Glutamatergic neuron (in vitro differentiated cells): ENCODE results near the gene ZNF385A. TPM values are rescaled to one million over a fixed set of nuclear protein-coding genes. Genes with fewer than 3 reads are reported as not detected.

Experiments used
- DNase-seq: peaks from one replicate; pipeline ENCODE4 v3.0.0; 2022
- H3K27ac Mint-ChIP-seq: one replicate; pipeline ENCODE4 v1.8.0; 2020; ENCODE audit warnings: mild to moderate bottlenecking, mixed read lengths, inconsistent platforms; ENCODE audit not compliant: unreplicated experiment
- H3K27me3 Mint-ChIP-seq: one replicate; pipeline ENCODE4 v1.8.0; 2020; ENCODE audit warnings: mild to moderate bottlenecking, moderate library complexity, mixed read lengths, inconsistent platforms; ENCODE audit not compliant: unreplicated experiment
- H3K36me3 Mint-ChIP-seq: one replicate; pipeline ENCODE4 v1.8.0; 2020; ENCODE audit warnings: mild to moderate bottlenecking, mixed read lengths, inconsistent platforms; ENCODE audit not compliant: unreplicated experiment
- H3K4me1 Mint-ChIP-seq: one replicate; pipeline ENCODE4 v1.8.0; 2020; ENCODE audit warnings: mild to moderate bottlenecking, low read depth, mixed read lengths, inconsistent platforms; ENCODE audit not compliant: unreplicated experiment
- H3K4me3 Mint-ChIP-seq: one replicate; pipeline ENCODE4 v1.8.0; 2020; ENCODE audit warnings: mild to moderate bottlenecking, mixed read lengths, inconsistent platforms; ENCODE audit not compliant: unreplicated experiment
- H3K9me3 Mint-ChIP-seq: one replicate; pipeline ENCODE4 v1.8.0; 2020; ENCODE audit warnings: mild to moderate bottlenecking, moderate library complexity, mixed read lengths, inconsistent platforms; ENCODE audit not compliant: unreplicated experiment
- total RNA-seq: library from RNA; stranded (reverse); fragmentation: NEBNext Ultra II Directional; extraction: Animal tissue kit (Norgen Biotek cat#: 25700); gene quantifications from one replicate; pipeline ENCODE4 v1.2.1, GENCODE V29; 2021; ENCODE audit not compliant: unreplicated experiment
- TF ChIP-seq, protein P1 (sequence below): fragments of 200-600 bp; sonication (generic); IDR thresholded peaks from one replicate; pipeline ENCODE4 v1.5.0; 2021; ENCODE audit not compliant: partially characterized antibody, unreplicated experiment

Gene ZNF385A
- total RNA-seq, 1 donor from 2014 or later: 26.6 TPM

DNA sequence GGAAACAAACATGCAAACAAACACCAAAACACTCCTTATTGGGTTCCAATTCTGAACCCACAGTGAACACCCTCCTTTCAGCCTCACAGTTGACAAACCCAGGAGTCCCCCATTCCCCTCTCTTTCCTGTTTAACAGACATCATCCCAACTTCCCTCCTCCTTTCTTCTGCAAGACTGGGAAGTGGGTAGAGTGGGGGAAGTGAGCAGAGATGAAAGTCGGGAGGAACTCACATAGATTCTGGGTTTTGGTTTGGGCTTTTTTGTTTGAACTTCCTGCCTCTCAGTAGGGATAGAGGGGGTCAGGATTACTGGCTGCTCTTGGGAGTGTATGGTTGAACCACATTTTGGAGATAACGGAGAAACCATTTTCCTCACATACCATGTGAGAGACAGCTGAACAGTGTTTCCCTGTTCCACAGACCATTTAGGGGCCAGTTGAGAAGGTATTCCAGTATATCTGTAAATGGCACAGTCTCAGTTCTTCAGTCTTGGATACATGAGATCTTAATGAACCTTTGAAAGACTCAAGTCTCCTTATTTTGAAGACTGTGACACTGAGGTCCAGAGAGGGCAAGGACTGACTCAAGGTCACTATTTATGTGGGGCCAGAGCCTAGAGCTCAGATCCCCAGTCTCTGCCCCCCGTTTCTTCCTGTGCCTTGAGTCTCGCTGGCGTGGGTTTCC, 16.4 kb downstream of the ZNF385A start:
- TF ChIP-seq, protein P1, sequence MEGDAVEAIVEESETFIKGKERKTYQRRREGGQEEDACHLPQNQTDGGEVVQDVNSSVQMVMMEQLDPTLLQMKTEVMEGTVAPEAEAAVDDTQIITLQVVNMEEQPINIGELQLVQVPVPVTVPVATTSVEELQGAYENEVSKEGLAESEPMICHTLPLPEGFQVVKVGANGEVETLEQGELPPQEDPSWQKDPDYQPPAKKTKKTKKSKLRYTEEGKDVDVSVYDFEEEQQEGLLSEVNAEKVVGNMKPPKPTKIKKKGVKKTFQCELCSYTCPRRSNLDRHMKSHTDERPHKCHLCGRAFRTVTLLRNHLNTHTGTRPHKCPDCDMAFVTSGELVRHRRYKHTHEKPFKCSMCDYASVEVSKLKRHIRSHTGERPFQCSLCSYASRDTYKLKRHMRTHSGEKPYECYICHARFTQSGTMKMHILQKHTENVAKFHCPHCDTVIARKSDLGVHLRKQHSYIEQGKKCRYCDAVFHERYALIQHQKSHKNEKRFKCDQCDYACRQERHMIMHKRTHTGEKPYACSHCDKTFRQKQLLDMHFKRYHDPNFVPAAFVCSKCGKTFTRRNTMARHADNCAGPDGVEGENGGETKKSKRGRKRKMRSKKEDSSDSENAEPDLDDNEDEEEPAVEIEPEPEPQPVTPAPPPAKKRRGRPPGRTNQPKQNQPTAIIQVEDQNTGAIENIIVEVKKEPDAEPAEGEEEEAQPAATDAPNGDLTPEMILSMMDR: no peak
- Mint-ChIP-seq H3K9me3 (peaks cover 2% of the 10 kb centered on the region), H3K36me3 (no peaks in the 10 kb centered on the region), H3K27me3 (peaks cover 5% of the 10 kb centered on the region), H3K4me3 (peak overlapping the region; percentile 70), H3K27ac (no peak overlapping the region), H3K4me1 (peaks cover 12% of the 10 kb centered on the region)
- DNase-seq: no peak

DNA sequence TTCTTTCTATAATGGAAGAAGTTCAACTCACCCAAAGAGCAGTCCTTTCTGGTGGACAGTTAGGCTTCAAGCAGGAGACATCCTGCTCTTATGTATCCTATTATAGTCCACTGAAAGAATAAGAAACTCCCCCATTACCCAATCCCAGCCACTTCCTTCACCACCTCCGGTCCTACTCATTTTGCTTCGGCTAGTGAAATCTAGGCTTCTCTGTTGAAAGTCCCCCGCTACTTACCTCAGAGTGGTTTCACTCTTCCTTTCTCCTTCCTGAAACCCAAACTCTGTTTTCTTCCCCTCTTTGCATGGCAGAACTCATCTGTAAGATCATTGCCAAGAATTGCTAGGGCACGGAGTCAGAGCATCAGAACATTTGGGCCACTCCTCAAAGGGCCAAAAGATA, 20.1 kb downstream of the ZNF385A start, which contains the start of gene GPR84:
TSS of gene GPR84 (minus strand) at position 74 of the 400 bp plus-strand sequence. CDS start 635 bp downstream, outside the sequence.
- Mint-ChIP-seq H3K36me3 (no peaks in the 10 kb centered on the region), H3K4me3 (no peak within 1 kb of the TSS), H3K9me3 (peaks cover 3% of the 10 kb centered on the region), H3K4me1 (peaks cover 15% of the 10 kb centered on the region), H3K27ac (no peak within 1 kb of the TSS), H3K27me3 (peaks cover 5% of the 10 kb centered on the region)
- TF ChIP-seq, protein P1: no peak
- DNase-seq: no peak

- DNase-seq: no peak
Measured at GRCh38 chr12:54363618-54364017, 20.9 kb downstream of the ZNF385A start.

DNA sequence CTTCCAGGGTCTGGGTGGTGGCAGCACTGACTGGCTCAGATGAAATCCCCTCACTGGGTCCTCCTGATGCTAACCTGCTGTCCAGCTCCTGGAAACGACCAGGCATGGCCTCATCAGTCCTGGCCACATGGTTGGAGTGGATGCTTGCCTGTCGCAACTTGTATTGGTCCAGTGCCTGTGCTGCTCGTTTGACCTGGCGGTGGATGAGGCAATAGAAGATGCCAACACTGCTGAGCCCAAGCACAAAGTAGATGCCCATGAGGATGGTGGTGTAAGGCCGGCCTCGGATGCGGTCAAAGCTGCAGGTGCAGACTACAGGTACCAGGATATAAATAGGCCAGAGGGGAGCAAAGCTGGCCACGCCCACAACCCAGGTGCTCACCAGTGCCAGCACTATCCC, 21.5 kb downstream of the ZNF385A start:
- TF ChIP-seq, protein P1: no peak
- Mint-ChIP-seq H3K4me1 (peaks cover 7% of the 10 kb centered on the region), H3K4me3 (no peak overlapping the region), H3K27ac (no peak overlapping the region), H3K9me3 (peaks cover 3% of the 10 kb centered on the region), H3K27me3 (peaks cover 2% of the 10 kb centered on the region), H3K36me3 (no peaks in the 10 kb centered on the region)
- no peak for DNase-seq

More at GRCh38 chr12:54363618-54364017, 20.9 kb downstream of the ZNF385A start:
- TF ChIP-seq, protein P1: no peak
- no peaks in the 10 kb centered on the region for H3K36me3 Mint-ChIP-seq
- H3K27ac Mint-ChIP-seq: no peak overlapping the region
- H3K4me1 Mint-ChIP-seq: peaks cover 10% of the 10 kb centered on the region
- peaks cover 2% of the 10 kb centered on the region for H3K27me3 Mint-ChIP-seq
- H3K4me3 Mint-ChIP-seq: no peak overlapping the region
- peaks cover 3% of the 10 kb centered on the region for H3K9me3 Mint-ChIP-seq

DNA sequence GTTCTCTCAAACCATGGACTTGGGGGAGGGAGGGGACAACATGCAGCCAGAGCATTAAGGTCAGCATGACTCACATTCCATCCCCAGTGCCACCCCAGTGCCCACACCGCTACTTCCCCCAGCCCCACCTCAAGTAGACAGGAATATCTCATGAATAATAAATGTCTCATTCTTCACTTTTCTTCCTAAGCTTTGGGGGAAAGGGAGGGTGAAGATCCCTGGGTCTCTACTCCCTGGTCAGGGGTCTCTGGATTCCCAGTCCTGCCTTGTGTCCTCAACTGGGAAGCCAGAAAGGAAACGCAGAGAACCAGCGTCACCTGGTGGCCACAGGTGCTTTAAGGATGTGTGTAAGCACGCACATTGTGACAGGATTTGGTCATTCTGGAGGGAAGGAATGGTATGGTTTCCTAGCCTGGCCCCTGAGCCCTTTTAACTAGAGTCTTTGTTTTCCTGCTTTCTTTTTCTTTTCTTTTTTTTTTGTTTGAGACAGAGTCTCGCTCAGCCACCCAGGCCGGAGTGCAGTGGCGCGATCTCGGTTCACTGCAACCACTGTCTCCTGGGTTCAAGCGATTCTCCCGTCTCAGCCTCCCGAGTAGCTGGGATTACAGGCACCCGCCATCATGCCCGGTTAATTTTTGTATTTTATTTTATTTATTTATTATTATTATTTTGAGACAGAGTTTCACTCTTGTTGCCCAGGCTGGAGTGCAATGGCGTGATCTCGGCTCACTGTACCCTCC, 23.6 kb downstream of the ZNF385A start:
- H3K36me3 Mint-ChIP-seq: no peaks in the 10 kb centered on the region
- peak overlapping the region; percentile 69 for H3K4me3 Mint-ChIP-seq

More for the DNA sequence above, 23.6 kb downstream of the ZNF385A start:
- DNase-seq: peak; percentile 94
- Mint-ChIP-seq H3K27ac (peak overlapping the region; percentile 88), H3K9me3 (peaks cover 2% of the 10 kb centered on the region), H3K27me3 (peaks cover 7% of the 10 kb centered on the region), H3K4me1 (peaks cover 18% of the 10 kb centered on the region)
- TF ChIP-seq, protein P1: peak; percentile 64
